ENCODE results near the gene WBP1L. TPM values are rescaled to one million over a fixed set of nuclear protein-coding genes. Genes with fewer than 3 reads are reported as not detected.

Gene WBP1L
- total RNA-seq, 1 donor from 2014 or later = 30.7 TPM

- H3K4me3 Mint-ChIP-seq (ENCODE audit: low read depth) = peak overlapping the region; percentile 40
- H3K27ac Mint-ChIP-seq = peak overlapping the region; percentile 86
These were observed 31.6 kb downstream of the WBP1L start for GRCh38 chr10:102775201-102775934.

GRCh38 chr10:102775935-102776669, 32.4 kb downstream of the WBP1L start:
- DNase-seq (ENCODE audit: low spot score, unreplicated experiment) = no peak
- Mint-ChIP-seq H3K36me3 (ENCODE audit: insufficient read depth) (peaks cover 3% of the 10 kb centered on the region), H3K27ac (peak overlapping the region; percentile 84), H3K4me1 (ENCODE audit: low read depth) (peaks cover 51% of the 10 kb centered on the region), H3K9me3 (ENCODE audit: low read depth) (no peaks in the 10 kb centered on the region), H3K27me3 (no peaks in the 10 kb centered on the region), H3K4me3 (ENCODE audit: low read depth) (peak overlapping the region; percentile 58)
- no peak for TF ChIP-seq CTCF (IDR thresholded peaks at IDR 0.05; ENCODE audit: unreplicated experiment)

More at GRCh38 chr10:102775201-102775934, 31.6 kb downstream of the WBP1L start:
- peaks cover 3% of the 10 kb centered on the region for H3K36me3 Mint-ChIP-seq (ENCODE audit: insufficient read depth)
- H3K27me3 Mint-ChIP-seq = no peaks in the 10 kb centered on the region
- H3K4me1 Mint-ChIP-seq (ENCODE audit: low read depth) = peaks cover 47% of the 10 kb centered on the region
- TF ChIP-seq CTCF (IDR thresholded peaks at IDR 0.05; ENCODE audit: unreplicated experiment) = no peak
- no peak for DNase-seq (ENCODE audit: low spot score, unreplicated experiment)
- no peaks in the 10 kb centered on the region for H3K9me3 Mint-ChIP-seq (ENCODE audit: low read depth)

GRCh38 chr10:102776779-102777456, 33.2 kb downstream of the WBP1L start:
- Mint-ChIP-seq H3K4me3 (ENCODE audit: low read depth) (peak overlapping the region; percentile 58), H3K36me3 (ENCODE audit: insufficient read depth) (peaks cover 3% of the 10 kb centered on the region), H3K27me3 (no peaks in the 10 kb centered on the region), H3K9me3 (ENCODE audit: low read depth) (no peaks in the 10 kb centered on the region), H3K27ac (peak overlapping the region; percentile 84), H3K4me1 (ENCODE audit: low read depth) (peaks cover 55% of the 10 kb centered on the region)
- no peak for TF ChIP-seq CTCF (IDR thresholded peaks at IDR 0.05; ENCODE audit: unreplicated experiment)
- no peak for DNase-seq (ENCODE audit: low spot score, unreplicated experiment)

- H3K36me3 Mint-ChIP-seq (ENCODE audit: insufficient read depth) = peaks cover 3% of the 10 kb centered on the region
- DNase-seq (ENCODE audit: low spot score, unreplicated experiment) = no peak
- H3K4me1 Mint-ChIP-seq (ENCODE audit: low read depth) = peaks cover 60% of the 10 kb centered on the region
- H3K4me3 Mint-ChIP-seq (ENCODE audit: low read depth) = peak overlapping the region; percentile 19
- H3K27me3 Mint-ChIP-seq = no peaks in the 10 kb centered on the region
- H3K27ac Mint-ChIP-seq = peak overlapping the region; percentile 55
- TF ChIP-seq CTCF (IDR thresholded peaks at IDR 0.05; ENCODE audit: unreplicated experiment) = no peak
- H3K9me3 Mint-ChIP-seq (ENCODE audit: low read depth) = no peaks in the 10 kb centered on the region
These were observed 34.1 kb downstream of the WBP1L start for GRCh38 chr10:102777711-102778453.
